DMS53 treated with DMSO at 0.1 percent for 48 hours (cell line): ENCODE measurements around the gene SYNGR3.

Source experiments
- DNase-seq: peaks from one replicate; lab custom pipeline; 2025; ENCODE audit not compliant: unreplicated experiment; lab: John Stamatoyannopoulos, UW

Gene SYNGR3

DNA sequence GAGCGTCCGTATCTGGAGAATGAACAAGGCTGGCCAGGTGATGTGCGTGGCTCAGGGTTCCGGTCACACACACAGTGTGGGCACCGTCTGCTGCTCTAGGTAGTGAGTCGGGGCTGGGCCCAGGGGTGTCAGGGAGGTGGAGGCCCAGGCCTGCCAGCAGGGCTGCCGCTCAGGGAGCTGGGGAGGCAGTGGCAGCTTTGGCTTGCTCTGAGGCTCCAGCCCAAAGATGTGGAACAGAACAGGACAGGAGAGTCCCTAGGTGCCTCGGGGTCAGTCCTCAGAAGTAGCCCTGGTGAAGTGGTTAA lies 13.6 kb upstream of the SYNGR3 start:
- no peak for DNase-seq

DNA sequence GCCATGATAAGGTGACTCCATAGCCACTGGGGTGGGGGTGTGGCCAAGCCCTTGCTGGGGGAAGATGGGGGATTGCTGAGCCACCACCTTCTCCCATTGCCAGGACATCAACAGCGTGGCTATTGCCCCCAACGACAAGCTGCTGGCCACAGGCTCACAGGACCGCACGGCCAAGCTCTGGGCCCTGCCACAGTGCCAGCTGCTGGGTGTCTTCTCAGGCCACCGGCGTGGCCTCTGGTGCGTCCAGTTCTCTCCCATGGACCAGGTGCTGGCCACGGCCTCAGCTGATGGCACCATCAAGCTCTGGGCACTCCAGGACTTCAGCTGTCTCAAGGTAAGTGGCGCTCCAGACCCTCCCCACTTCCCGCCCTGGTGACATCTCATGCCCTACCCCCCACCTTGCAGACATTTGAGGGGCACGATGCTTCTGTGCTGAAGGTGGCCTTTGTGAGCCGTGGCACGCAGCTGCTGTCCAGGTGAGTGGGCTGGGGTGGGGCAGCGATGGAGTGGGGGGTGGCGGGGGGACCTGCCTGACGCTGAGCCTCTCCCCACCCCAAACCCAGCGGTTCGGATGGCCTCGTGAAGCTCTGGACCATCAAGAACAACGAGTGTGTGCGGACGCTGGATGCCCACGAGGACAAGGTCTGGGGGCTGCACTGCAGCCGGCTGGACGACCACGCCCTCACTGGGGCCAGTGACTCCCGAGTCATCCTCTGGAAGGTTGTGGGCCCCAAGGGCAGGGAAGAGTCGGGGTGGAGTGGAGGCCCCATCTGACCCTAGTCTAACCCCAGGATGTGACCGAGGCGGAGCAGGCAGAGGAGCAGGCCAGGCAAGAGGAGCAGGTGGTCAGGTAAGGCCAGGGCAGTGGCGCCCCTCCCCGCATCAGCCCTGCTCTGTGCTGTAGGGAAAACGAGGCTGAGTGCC lies 12.6 kb upstream of the SYNGR3 start:
- DNase-seq, result no peak

DNA sequence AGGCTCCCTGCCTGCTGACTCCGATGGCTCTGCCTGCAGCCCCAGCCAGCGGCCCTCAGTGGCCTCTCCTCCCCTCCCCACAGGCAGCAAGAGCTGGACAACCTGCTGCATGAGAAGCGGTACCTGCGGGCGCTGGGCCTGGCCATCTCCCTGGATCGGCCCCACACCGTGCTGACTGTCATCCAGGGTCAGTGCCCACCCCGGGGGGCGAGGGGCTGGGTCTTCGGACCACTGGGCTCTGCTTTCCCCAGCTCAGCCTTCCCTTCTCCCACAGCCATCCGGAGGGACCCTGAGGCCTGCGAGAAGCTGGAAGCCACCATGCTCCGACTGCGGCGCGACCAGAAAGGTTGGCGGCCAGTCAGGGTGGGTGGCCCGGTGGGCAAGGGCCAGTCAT lies 11.9 kb upstream of the SYNGR3 start:
- no peak for DNase-seq

DNA sequence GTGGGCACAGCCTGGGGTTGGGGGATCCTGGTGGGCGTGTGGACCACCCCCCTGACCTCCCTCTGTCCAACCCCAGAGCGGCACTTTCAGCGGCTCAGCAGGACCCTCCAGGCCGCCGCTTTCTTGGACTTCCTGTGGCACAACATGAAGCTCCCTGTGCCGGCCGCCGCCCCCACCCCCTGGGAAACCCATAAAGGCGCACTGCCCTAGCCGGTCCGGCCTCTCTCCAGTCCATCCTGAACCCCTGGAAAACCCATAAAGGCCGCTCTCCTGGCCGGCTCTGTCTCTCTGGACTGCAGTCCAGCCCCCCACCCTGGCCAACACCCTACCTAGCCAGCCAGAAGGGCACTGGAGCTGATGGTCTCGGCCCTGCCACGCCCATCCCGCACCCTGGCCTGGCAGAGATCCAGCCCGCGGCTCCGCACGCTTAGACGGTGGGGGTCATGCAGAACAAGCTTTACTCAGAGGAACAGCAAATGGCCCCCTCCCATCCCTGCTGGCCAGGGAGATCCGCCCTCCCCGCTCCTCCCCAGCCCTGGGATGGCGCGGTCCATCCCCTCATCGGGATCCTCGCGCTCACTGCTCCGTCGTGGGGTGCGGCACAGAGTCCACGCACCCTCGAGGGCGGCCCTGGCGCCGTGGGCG lies 11.2 kb upstream of the SYNGR3 start:
- no peak for DNase-seq

DNA sequence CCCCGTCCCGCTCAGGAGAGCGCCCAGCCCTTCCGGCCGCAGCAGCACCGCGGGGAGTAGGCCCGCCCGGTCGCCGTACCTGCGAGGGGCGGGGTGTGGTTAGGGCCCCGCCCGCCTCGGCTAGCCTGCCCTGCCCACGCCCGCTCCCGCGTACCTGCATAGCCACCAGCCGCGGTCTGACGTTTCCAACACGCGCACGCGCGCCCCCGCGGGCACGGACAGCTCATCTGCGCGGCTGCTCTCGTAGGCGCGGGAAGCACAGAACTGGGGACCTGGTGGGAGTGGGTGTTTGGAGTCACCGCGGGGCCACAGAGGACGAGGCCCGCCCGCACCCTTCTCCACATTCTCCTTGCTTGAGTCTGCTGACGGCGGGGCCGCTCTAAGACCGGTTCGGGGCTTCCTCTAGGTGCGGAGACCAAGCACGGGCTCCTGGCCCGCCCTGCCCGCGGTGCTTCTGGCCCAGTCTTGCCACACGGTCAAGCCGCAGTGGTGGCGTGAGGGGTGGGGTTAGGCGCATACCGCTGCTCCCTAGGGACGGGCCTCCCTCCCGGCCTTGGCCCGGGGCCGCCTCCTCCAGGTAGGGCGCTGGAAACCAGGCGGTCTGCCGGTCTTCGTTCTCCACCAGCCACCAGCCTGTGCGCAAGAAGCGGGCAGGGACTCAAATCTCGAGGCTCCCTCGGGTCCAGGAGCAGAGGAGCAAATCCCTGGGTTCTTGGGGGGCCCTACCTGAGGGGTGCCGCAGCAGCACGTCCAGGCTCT lies 10.3 kb upstream of the SYNGR3 start:
- peak; percentile 66 for DNase-seq

DNA sequence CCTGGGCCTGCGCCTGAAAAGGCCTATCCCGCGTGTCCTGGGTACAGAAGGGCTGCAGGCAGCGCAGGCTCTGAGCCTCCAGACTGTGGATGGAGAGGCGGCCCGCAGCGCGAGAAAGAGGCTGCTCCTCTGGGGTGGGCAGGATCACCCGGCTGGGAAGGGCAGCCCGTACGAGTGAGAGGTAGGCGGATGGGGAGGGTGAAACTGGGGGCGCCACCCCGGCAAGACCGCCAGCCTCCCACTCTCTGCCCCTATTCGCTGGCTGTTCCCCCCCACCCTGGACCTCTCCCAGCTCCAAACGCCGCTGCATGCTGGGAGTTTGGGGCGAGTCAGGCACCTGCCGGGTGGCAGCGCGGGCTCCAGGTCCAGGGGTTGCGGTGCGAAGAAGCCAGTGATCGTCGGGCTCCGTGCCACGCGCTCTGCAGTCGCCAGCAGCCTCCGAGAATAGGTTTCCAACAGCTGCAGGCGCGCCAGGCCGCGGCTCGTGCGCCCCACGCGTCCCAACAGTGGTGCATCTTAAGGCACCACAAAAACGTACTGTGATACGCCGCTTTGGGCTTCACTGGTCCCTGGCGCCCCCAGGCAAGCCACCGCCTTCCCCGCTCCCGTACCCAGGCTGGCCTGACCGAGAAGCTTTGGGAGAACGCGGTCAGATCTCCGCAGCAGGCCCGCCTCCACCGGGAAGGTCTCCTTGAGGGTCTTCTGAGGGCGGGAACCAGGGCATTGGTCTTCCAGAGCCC lies 9.6 kb upstream of the SYNGR3 start:
- no peak for DNase-seq

DNA sequence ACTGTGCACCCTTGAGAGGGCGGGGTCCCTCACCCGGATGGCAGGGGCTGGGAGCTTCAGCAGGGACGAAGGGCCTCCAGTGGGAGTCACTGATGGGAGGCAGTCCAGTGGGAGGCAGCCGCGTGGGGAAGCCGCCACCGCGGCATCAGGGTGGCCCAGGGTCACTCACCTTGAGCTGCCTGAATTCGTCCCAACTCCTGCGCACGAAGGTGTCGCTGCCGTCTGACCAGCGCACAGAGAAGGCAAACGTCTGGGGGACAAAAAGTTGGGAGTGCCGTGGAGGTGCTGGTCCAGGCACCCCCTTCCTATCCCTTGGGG lies 9.0 kb upstream of the SYNGR3 start:
- no peak for DNase-seq

DNA sequence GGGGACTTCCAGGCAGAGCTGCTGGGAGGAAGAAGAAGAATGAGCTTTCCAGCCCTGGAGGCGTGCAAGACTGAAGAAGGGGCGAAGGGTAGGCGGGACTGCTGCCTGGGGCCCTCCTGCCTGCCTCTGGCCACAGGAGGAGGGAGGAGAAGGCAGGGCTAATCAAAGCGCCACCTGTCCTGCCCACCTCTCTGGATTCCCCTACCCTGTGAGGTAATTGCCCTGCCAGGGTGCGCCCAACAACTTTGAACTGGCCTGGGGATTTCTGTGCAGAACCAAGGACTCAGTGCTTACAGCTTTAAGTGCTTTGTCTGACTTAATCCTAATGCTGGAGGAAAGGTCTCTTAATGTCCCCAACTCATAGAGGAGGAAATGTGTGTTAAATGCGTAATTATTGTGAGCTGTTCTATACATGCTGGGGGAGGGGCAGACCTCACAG lies 8.4 kb upstream of the SYNGR3 start, which contains the start of gene NOXO1:
NOXO1 (minus strand) TSS at position 72 of the 439 bp plus-strand sequence. CDS start 290 bp downstream, outside the sequence.
- DNase-seq, result no peak

DNA sequence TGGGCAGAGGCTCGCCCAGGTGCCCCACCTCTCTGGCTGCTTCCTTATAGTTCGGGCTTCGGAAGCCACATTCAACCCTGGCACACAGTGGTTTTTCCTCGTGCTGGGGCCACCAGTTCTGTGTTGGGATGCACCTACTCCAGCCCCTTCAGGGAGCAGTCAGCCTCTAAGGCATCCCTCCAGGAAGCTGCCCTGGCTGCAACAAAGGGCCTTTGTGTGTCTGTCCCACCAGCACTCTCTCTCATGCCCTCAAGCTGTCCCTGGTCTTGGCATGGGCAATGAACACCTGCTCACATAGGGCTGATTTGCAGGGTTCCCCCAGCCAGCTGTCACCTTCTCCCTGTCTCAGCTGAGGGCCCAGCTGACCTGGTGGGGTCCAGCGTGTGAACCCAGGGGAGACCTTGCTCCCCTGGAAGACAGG lies 7.7 kb upstream of the SYNGR3 start:
- no peak for DNase-seq

DNA sequence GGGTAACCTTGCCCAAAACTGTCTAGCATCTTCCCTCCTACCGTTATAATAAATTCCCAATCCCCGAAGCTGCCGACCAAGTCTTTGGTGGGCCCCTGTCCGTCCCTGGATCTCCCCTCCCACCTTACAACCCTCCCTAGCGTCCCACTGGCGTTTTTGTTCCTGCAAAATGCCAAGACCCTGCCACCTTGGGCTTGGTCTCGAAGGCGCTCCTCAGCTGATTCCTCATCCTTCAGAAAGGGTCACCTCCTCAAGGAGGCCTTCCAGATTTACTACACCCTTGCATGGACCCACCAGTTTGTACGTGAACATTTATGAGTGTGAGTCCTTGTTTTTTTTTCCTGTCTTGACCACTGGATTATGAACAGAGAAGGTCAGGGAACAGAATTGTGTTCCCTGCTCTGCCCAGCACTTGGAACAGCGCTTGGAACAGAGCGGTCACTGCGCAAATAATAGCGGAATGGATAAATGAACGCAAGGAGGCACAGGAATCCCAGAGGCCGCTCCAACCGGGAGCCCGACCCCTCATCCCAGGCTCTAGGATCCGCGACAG lies 6.7 kb upstream of the SYNGR3 start:
- no peak for DNase-seq

DNA sequence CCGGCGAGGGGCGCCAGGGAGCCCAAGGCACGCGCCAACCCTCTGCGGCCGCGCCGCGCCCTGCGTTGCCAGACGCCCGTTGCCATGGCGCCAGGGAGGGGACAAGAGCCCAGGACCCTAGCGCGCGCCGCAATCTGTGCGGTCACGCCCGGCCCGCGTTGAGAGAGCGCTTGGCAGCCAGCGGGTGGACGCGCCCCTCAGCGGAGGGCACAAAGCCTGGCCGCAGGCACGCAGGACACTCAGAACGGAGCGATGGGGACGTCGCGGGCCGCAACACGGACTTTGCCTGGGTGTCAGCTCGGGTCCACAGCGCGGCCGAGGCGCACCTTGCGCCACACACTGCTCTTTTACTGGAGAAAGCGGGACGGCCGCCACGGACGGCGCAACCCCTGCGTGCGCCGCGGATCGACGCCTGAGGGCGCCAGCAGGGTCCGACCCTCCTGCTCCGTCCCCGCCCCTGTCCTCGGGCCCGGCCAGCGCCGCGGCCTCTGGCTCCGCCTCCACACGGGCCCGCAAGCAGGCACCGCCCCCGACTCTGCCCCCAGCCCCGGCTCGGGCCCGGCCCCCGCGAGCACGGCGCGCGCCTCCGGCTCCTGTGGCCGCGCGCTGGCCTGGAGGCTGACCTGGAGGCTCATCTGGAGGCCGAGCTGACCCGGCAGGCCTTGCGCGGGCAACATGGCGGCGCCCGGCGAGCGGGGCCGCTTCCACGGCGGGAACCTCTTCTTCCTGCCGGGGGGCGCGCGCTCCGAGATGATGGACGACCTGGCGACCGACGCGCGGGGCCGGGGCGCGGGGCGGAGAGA lies 6.0 kb upstream of the SYNGR3 start, which contains the start of gene GFER:
GFER (plus strand) TSS at position 650 of the 803 bp plus-strand sequence; CDS start at position 676, 26 bp downstream.
- peak; percentile 70 for DNase-seq

DNA sequence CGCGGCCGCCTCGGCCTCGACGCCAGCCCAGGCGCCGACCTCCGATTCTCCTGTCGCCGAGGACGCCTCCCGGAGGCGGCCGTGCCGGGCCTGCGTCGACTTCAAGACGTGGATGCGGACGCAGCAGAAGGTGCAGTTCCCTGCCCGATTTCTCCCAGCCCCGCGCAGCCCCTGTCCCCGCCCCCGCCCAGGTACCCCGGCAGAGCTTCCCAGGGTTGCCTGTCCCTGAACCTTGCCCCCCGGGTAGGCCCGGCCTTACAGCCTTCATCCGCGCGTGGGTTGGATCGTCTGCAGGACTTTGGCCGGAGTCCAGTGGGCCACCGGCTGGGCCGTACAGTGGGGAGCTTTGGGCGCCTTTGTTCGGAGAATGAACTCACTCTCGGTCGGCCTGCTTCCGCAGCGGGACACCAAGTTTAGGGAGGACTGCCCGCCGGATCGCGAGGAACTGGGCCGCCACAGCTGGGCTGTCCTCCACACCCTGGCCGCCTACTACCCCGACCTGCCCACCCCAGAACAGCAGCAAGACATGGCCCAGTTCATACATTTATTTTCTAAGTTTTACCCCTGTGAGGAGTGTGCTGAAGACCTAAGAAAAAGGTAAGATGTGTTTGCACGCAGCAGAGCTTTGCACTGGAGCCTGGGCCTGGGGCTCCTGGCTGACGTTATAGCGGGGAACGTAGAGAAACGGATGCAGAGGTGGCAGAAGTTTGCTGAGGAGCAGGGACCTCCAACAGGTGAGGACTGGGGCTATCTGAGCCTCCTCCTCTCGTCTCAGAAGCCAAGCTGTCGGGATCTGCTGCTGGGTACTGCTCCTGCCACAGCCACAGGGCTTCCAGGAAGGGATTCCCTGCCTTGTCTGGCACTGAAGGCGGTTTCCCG lies 5.2 kb upstream of the SYNGR3 start:
- no peak for DNase-seq

DNA sequence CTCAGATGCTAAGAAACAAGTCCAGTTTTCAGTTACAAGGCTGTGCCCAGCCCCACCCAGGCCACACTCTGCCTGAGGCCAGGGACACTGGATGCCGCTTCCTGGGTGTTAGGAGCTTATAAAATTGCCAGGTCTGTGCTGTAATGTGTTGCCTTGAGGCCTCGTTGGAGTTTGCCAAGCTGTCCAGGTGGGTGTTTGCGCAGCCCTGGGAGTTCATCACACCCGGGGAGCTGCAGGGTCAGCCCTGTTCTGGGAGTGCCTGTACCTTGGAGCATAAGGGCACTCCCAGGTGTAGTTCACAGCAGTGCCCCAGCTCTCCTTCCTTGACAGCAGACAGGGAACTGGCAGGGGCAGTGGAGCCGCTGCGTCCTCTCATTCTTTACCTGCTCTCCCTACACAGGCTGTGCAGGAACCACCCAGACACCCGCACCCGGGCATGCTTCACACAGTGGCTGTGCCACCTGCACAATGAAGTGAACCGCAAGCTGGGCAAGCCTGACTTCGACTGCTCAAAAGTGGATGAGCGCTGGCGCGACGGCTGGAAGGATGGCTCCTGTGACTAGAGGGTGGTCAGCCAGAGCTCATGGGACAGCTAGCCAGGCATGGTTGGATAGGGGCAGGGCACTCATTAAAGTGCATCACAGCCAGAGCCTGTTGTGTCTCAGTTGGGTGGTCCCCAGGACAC lies 4.2 kb upstream of the SYNGR3 start:
- DNase-seq, result no peak

DNA sequence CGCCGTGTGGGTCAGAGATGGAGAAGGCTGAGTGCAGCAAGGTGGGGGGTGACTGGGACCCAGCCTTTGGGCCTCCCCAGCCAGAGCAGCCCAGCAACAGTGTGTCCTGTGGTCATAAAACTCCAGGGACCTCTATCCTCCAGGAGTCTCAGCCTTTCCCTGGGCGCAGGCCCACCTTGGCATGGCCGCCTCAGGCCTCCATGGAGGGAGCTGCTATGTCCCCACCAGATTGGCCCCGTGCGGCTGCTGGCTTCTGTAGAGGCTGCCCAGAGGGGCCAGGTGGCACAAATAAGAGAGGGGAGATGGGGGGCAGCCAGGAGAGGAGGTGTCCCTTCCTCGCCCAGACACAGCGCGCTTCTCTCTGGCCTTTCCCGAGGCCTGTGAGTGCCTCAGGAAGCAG lies 2.6 kb upstream of the SYNGR3 start:
- no peak for DNase-seq

DNA sequence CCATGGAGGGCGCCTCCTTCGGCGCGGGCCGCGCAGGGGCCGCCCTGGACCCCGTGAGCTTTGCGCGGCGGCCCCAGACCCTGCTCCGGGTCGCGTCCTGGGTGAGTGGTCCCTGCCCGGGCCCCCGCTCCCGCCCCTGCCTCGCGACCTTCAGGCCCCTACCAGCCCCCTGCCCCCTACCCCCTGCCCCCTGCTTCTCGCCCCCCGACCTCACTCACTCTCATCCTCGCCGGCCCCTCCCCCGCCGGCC lies 256 bp downstream of the SYNGR3 start:
- DNase-seq, result no peak

DNA sequence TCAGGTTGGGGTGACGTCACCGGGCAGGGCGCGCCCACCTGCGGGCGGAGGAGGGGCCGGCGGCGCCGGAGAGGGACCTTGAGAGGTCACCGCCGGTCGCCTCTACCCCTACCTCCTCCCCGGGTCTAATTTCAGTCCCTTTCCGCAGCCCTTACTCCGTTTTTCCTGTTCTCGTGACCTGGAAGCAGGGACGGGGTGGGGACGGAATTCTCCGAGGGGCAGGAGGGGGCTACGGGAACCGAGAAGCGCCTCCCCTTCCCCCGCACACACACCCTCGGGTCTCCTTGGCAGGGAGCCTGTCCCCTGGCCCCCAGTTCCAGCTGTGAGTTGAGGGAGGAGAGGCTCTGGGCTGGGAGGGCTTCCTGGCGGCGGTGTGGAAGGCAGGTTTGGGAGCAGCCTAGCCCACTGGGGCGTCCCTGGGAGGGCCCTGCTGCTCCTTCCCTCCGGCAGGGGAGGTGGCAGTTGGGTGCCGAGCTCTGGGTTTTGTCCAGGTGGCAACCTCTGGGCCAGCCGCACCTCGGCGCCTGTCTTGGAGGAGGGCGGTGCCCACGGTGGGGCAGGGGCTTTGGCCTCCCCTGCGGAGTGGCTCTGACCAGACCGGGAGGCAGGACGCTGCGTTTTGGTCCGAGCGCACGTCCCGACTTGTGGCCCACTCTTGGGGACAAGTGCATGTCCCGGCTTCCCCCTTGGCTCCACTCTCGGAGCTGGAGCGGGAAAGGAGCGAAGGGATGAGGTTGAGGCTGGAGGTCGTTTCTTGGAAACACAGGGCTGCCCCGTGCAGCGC lies 773 bp downstream of the SYNGR3 start:
- DNase-seq, result peak; percentile 10

DNA sequence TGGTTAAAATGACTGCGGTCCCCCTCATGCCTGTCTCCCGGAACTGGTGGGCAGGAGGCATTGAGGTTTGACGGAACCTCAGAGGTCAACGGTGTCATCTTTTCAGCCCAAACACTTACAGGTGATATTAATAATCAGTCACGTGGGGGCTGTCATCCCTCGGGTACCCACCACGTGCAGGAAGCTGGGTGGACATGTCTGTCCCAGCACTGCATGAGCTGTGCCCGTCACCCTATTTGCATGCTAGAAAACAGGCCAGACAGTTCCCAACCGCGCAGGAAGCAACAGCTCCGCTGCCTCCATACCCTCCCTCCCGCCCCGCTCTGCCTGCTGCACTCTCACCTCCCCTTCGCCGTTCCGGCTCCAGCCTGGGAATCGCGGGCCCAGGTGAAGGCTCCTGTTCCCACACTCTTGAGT lies 1.4 kb downstream of the SYNGR3 start:
- DNase-seq, result peak; percentile 19

DNA sequence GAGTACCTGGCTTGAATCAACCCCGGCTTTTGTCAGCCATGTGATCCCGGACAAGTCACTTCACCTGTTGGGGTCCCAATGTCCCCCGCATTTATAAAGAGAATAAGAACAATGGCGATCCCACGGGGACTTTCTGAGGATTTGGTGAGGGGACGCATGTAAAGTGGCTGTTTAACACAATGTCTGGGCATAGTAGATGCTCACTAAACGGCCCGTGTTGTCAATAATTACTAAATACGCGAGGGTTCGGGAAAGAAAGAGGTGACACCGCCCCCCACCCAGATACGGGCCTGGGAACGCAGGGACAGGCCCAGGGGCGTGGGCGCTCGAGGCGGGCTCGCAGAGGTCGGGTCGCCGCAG lies 1.8 kb downstream of the SYNGR3 start:
- DNase-seq, result no peak
